ELF-1 (cell line): ENCODE data around the gene VARS1.
A peak's percentile ranks its signal among the peaks of the same experiment; 100 is the strongest.
"Not testable (repeated sequence)": the region's sequence is repeated elsewhere in the genome, so short reads cannot be mapped to it uniquely, and the experiment has no call there.

Experiments used
- DNase-seq: peaks from one replicate; pipeline ENCODE4 v3.0.0-alpha.2; 2016; ENCODE audit warnings: low read depth, low spot score

Gene VARS1

GRCh38 chr6:31822036-31822821 lies 26.7 kb upstream of the VARS1 start:
- DNase-seq, result peak; percentile 60

- peak; percentile 74 for DNase-seq
These were observed 25.9 kb upstream of the VARS1 start for GRCh38 chr6:31821301-31822035.

GRCh38 chr6:31820399-31820798 lies 24.8 kb upstream of the VARS1 start:
- DNase-seq, result not testable (repeated sequence)

- DNase-seq, result no peak
These were observed 24.3 kb upstream of the VARS1 start for GRCh38 chr6:31819871-31820299.

- peak; percentile 56 for DNase-seq
These were observed 22.5 kb upstream of the VARS1 start for GRCh38 chr6:31817929-31818511.

- not testable (repeated sequence) for DNase-seq
These were observed 21.8 kb upstream of the VARS1 start for GRCh38 chr6:31817133-31817928.

GRCh38 chr6:31815025-31815838 lies 19.7 kb upstream of the VARS1 start, which contains the start of the genes HSPA1A and HSPA1L:
TSS of gene HSPA1A (plus strand) at chr6:31815543. CDS start at chr6:31815757, 214 bp downstream.
TSS of gene HSPA1L (minus strand) at chr6:31815283. CDS start at chr6:31811972, 3,311 bp downstream.
- peak; percentile 99 for DNase-seq

- DNase-seq, result peak; percentile 95
These were observed 19.1 kb upstream of the VARS1 start for GRCh38 chr6:31814677-31815024.

- no peak for DNase-seq
These were observed 17.9 kb upstream of the VARS1 start for GRCh38 chr6:31813465-31813849.

- no peak for DNase-seq
These were observed 16.1 kb upstream of the VARS1 start for GRCh38 chr6:31811645-31812044.

GRCh38 chr6:31808599-31808998 lies 13.0 kb upstream of the VARS1 start:
- DNase-seq, result not testable (repeated sequence)

- peak; percentile 99 for DNase-seq
These were observed 11.1 kb upstream of the VARS1 start, which contains the start of gene LSM2 for GRCh38 chr6:31806470-31807272. TSS of gene LSM2 (minus strand) at chr6:31806966. CDS start at chr6:31806757, 209 bp downstream.

GRCh38 chr6:31805939-31806469 lies 10.5 kb upstream of the VARS1 start:
- DNase-seq, result no peak

GRCh38 chr6:31801031-31801927 lies 5.7 kb upstream of the VARS1 start:
- not testable (repeated sequence) for DNase-seq

- no peak for DNase-seq
These were observed 4.2 kb upstream of the VARS1 start for GRCh38 chr6:31799781-31800180.

- no peak for DNase-seq
These were observed 2.0 kb upstream of the VARS1 start for GRCh38 chr6:31797588-31797987.

- no peak for DNase-seq
These were observed 1.4 kb upstream of the VARS1 start for GRCh38 chr6:31796993-31797385.

GRCh38 chr6:31794866-31795615 lies 511 bp downstream of the VARS1 start:
- peak; percentile 64 for DNase-seq
